ENCODE measurements around the gene PAPLN. TPM values are rescaled to one million over a fixed set of nuclear protein-coding genes. Genes with fewer than 3 reads are reported as not detected.

Gene PAPLN
- total RNA-seq, 2 donors from 2014 or later, result 9.6 to 13.5 TPM

DNA sequence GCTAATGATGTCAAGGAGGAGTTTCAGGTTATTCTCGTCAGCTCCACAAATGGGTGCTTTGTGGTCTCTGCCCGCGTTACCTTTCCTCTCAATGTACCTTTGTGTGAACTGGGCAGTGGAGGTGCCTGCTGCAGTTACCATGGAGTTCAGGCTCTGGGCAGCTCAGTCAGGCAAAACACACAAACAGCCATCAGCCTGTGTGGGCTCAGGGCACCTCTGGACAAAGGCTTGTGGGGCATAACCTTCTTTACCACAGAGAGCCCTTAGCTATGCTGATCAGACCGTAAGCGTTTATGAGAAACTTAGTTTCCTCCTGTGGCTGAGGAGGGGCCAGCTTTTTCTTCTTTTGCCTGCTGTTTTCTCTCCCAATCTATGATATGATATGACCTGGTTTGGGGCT is 16.7 kb upstream of the PAPLN start:
- DNase-seq (no peak), ATAC-seq (no peak)
- TF ChIP-seq, protein P1, sequence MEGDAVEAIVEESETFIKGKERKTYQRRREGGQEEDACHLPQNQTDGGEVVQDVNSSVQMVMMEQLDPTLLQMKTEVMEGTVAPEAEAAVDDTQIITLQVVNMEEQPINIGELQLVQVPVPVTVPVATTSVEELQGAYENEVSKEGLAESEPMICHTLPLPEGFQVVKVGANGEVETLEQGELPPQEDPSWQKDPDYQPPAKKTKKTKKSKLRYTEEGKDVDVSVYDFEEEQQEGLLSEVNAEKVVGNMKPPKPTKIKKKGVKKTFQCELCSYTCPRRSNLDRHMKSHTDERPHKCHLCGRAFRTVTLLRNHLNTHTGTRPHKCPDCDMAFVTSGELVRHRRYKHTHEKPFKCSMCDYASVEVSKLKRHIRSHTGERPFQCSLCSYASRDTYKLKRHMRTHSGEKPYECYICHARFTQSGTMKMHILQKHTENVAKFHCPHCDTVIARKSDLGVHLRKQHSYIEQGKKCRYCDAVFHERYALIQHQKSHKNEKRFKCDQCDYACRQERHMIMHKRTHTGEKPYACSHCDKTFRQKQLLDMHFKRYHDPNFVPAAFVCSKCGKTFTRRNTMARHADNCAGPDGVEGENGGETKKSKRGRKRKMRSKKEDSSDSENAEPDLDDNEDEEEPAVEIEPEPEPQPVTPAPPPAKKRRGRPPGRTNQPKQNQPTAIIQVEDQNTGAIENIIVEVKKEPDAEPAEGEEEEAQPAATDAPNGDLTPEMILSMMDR (IDR thresholded peaks at IDR 0.05), result no peak
- TF ChIP-seq POLR2A (IDR thresholded peaks at IDR 0.05), result no peak
- peaks cover 0 to 16% of the 10 kb centered on the region in 2 donors for H3K36me3 ChIP-seq (replicated peaks in 1 of 2; ENCODE audit: insufficient read depth in 1 of 2, low read depth in 2 of 2)
- no peak overlapping the region for H3K27ac ChIP-seq
- no peak overlapping the region for H3K4me3 ChIP-seq
- intact Hi-C loops (cut with DNase I), result no loop called here
- H3K9me3 ChIP-seq, result no peaks in the 10 kb centered on the region
- 91 to 95% methylated on average over 5 of the region's 5 CpGs for WGBS, 2 donors
- no peaks in the 10 kb centered on the region for H3K27me3 ChIP-seq
- H3K4me1 ChIP-seq, result no peaks in the 10 kb centered on the region

- no peak overlapping the region for H3K4me3 ChIP-seq
- TF ChIP-seq, protein P1 (IDR thresholded peaks at IDR 0.05), result no peak
- no peak for TF ChIP-seq POLR2A (IDR thresholded peaks at IDR 0.05)
- no peaks in the 10 kb centered on the region for H3K27me3 ChIP-seq
- H3K27ac ChIP-seq, result no peak overlapping the region
- H3K4me1 ChIP-seq, result no peaks in the 10 kb centered on the region
- H3K9me3 ChIP-seq, result no peaks in the 10 kb centered on the region
- DNase-seq (no peak), ATAC-seq (no peak)
- WGBS, 2 donors, result 79 to 87% methylated on average over 2 of the region's 2 CpGs
- intact Hi-C loops (cut with DNase I), result no loop called here
- peaks cover 0 to 16% of the 10 kb centered on the region in 2 donors for H3K36me3 ChIP-seq (replicated peaks in 1 of 2; ENCODE audit: insufficient read depth in 1 of 2, low read depth in 2 of 2)
These were observed 15.4 kb upstream of the PAPLN start for GRCh38 chr14:73221945-73222344.

- TF ChIP-seq POLR2A (IDR thresholded peaks at IDR 0.05), result no peak
- TF ChIP-seq, protein P1 (IDR thresholded peaks at IDR 0.05), result no peak
- intact Hi-C loops (cut with DNase I), result no loop called here
- DNase-seq (no peak), ATAC-seq (no peak)
- H3K27ac ChIP-seq, result no peak overlapping the region
- no peaks in the 10 kb centered on the region for H3K27me3 ChIP-seq
- H3K4me1 ChIP-seq, result peaks cover 2% of the 10 kb centered on the region
- no peak overlapping the region for H3K4me3 ChIP-seq
- H3K9me3 ChIP-seq, result no peaks in the 10 kb centered on the region
- 61 to 75% methylated on average over 5 of the region's 5 CpGs for WGBS, 2 donors
- H3K36me3 ChIP-seq (replicated peaks in 1 of 2; ENCODE audit: insufficient read depth in 1 of 2, low read depth in 2 of 2), result peaks cover 0 to 16% of the 10 kb centered on the region in 2 donors
These were observed 14.3 kb upstream of the PAPLN start for GRCh38 chr14:73223049-73223448.

- Histone ChIP-seq H3K4me1 (peaks cover 13% of the 10 kb centered on the region), H3K9me3 (no peaks in the 10 kb centered on the region), H3K36me3 (replicated peaks in 1 of 2; ENCODE audit: insufficient read depth in 1 of 2, low read depth in 2 of 2) (no peaks in the 10 kb centered on the region), H3K27ac (no peak overlapping the region), H3K4me3 (no peak overlapping the region), H3K27me3 (no peaks in the 10 kb centered on the region)
- DNase-seq (no peak), ATAC-seq (no peak)
- intact Hi-C loops (cut with DNase I), result no loop called here
- TF ChIP-seq, protein P1 (IDR thresholded peaks at IDR 0.05), result no peak
- no peak for TF ChIP-seq POLR2A (IDR thresholded peaks at IDR 0.05)
- WGBS, 2 donors, result 88 to 91% methylated on average over 4 of the region's 4 CpGs
These were observed 11.8 kb upstream of the PAPLN start for GRCh38 chr14:73225496-73225895.
